A673 (cell line): ENCODE data around the gene SYCP1. TPM values are rescaled to one million over a fixed set of nuclear protein-coding genes. Genes with fewer than 3 reads are reported as not detected.

Experiments used
- BruUV-seq: library from RNA; stranded (reverse); fragments of 400-500 nt; replicated peaks from 2 replicates; lab custom pipeline; 2021; lab: Mats Ljungman, UMichigan
- CTCF ChIA-PET: fragments of 300-600 bp; sonication (Branson Sonifier 250); formaldehyde crosslinking; loops from one replicate; lab custom pipeline; 2022; ENCODE audit warnings: antibody characterized with exemption; lab: Charles Lee
- POLR2A ChIA-PET: fragments of 300-600 bp; sonication (Branson Sonifier 250); formaldehyde crosslinking; loops from one replicate; lab custom pipeline; 2022; ENCODE audit warnings: antibody characterized with exemption; ENCODE audit not compliant: low non-redundant PET; lab: Charles Lee
- DNase-seq: peaks from one replicate; pipeline ENCODE4 v3.0.0-alpha.2; 2015; ENCODE audit warnings: low spot score
- H3K27ac ChIP-seq: fragments of 200-600 bp; sonication (generic); 2 replicates; pipeline ENCODE4 v1.5.1; 2016; ENCODE audit warnings: mixed run types, low read depth, mild to moderate bottlenecking, mixed read lengths, antibody characterized with exemption, low read length; ENCODE audit not compliant: poor library complexity, severe bottlenecking
- H3K27me3 ChIP-seq: fragments of 200-600 bp; sonication (generic); replicated peaks from 2 replicates; pipeline ENCODE4 v1.6.1; 2017; ENCODE audit warnings: mixed run types, low read depth, mild to moderate bottlenecking, mixed read lengths, antibody characterized with exemption, low read length; ENCODE audit not compliant: insufficient read depth, poor library complexity
- H3K36me3 ChIP-seq: fragments of 200-600 bp; sonication (generic); 2 replicates; pipeline ENCODE4 v1.6.1; 2016; ENCODE audit warnings: mixed run types, mild to moderate bottlenecking, mixed read lengths, antibody characterized with exemption, low read length; ENCODE audit not compliant: insufficient read depth, poor library complexity, severe bottlenecking
- H3K4me1 ChIP-seq: fragments of 200-600 bp; sonication (generic); 2 replicates; pipeline ENCODE4 v1.6.1; 2017; ENCODE audit warnings: mixed run types, mild to moderate bottlenecking, mixed read lengths, antibody characterized with exemption, low read length; ENCODE audit not compliant: insufficient read depth, poor library complexity, severe bottlenecking
- H3K4me3 ChIP-seq: fragments of 200-600 bp; sonication (generic); 2 replicates; pipeline ENCODE4 v1.5.1; 2016; ENCODE audit warnings: low read depth, mixed run types, mild to moderate bottlenecking, mixed read lengths, low read length; ENCODE audit not compliant: poor library complexity, severe bottlenecking
- H3K9me3 ChIP-seq: fragments of 200-600 bp; sonication (generic); 2 replicates; pipeline ENCODE4 v1.6.1; 2016; ENCODE audit warnings: mixed run types, low read depth, mild to moderate bottlenecking, mixed read lengths, antibody characterized with exemption, low read length; ENCODE audit not compliant: poor library complexity, severe bottlenecking
- EZH2 ChIP-seq: fragments of 200-600 bp; sonication (generic); IDR thresholded peaks from 2 replicates; pipeline ENCODE4 v1.6.1; 2017; ENCODE audit warnings: borderline replicate concordance, low read depth, mild to moderate bottlenecking, mixed read lengths, antibody characterized with exemption, low read length; ENCODE audit not compliant: poor library complexity, severe bottlenecking
- intact Hi-C: fragments of 100-400 bp; cut with micrococcal nuclease; formaldehyde crosslinking; loops from one replicate; pipeline ENCODE4 v1.10.0; 2022; ENCODE audit not compliant: unreplicated experiment
- total RNA-seq: library from RNA; stranded (reverse); gene quantifications from 2 replicates; pipeline ENCODE4 v1.2.3, GENCODE V29; 2021
- TF ChIP-seq, protein P1 (sequence below): fragments of 300-800, 200-600 bp; sonication (generic); conservative IDR thresholded peaks from 2 replicates; pipeline ENCODE4 v1.5.1; 2017; ENCODE audit warnings: low read depth, mild to moderate bottlenecking, antibody characterized with exemption, low read length, moderate library complexity, mixed read lengths

SYCP1 gene
- total RNA-seq, 1 experiment from 2014 or later: 0.41 TPM

GRCh38 chr1:114956570-114956969 is 101.9 kb downstream of the SYCP1 start:
- TF ChIP-seq, protein P1, sequence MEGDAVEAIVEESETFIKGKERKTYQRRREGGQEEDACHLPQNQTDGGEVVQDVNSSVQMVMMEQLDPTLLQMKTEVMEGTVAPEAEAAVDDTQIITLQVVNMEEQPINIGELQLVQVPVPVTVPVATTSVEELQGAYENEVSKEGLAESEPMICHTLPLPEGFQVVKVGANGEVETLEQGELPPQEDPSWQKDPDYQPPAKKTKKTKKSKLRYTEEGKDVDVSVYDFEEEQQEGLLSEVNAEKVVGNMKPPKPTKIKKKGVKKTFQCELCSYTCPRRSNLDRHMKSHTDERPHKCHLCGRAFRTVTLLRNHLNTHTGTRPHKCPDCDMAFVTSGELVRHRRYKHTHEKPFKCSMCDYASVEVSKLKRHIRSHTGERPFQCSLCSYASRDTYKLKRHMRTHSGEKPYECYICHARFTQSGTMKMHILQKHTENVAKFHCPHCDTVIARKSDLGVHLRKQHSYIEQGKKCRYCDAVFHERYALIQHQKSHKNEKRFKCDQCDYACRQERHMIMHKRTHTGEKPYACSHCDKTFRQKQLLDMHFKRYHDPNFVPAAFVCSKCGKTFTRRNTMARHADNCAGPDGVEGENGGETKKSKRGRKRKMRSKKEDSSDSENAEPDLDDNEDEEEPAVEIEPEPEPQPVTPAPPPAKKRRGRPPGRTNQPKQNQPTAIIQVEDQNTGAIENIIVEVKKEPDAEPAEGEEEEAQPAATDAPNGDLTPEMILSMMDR: peak; percentile 44
- TF ChIP-seq EZH2: no peak
- ChIA-PET CTCF (no interaction called here), POLR2A (no interaction called here)
- peak; percentile 17 for DNase-seq
- no peaks in the 10 kb centered on the region for H3K4me1 ChIP-seq
- H3K27me3 ChIP-seq: no peaks in the 10 kb centered on the region
- H3K4me3 ChIP-seq: no peak overlapping the region
- H3K27ac ChIP-seq: no peak overlapping the region
- BruUV-seq: no TSS peak
- no peaks in the 10 kb centered on the region for H3K36me3 ChIP-seq
- no peaks in the 10 kb centered on the region for H3K9me3 ChIP-seq
- intact Hi-C loops: no loop called here

DNA sequence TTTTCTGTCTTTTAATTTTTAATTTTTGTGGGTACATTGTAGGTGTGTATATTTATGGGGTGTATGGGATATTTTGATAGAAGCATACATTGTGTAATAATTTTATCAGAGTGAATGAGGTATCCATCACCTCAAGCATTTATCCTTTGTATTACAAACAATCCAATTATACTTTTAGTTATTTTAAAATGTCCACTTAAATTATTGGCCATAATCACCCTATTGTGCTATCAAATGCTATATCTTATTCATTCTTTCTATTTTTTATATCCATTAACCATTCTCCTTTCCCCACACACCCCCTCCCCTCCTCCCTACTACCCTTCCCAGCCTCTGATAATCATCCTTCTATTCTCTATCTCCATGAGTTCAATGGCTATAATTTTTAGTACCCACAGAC is 104.8 kb downstream of the SYCP1 start:
- CTCF ChIA-PET: interaction anchor here (0.6 kb wide), 1 partner anchor 447 kb away, joined by 3 read pairs; no protein-coding TSS in a partner anchor

DNA sequence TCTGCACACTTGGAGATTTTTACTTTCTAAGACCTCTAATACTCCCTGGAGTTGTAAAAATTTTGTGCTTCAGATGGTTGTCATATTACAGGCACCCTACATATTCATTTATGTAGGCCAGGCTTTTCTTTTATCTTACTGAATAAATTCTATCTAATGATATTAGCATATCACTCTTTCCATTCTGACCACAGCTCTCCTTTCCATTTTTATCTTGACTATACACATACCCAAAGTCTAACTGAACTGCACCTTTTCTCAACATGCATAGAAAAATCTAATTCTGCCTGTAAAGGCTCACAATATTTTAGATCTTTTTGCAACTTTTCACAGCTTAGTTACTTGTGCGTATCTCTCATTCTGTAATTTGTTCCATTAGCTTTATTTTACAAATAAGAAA is 122.2 kb downstream of the SYCP1 start:
- no peaks in the 10 kb centered on the region for H3K36me3 ChIP-seq
- H3K27me3 ChIP-seq: peaks cover 14% of the 10 kb centered on the region
- CTCF ChIA-PET: no interaction called here
- no peak for DNase-seq
- TF ChIP-seq, protein P1: no peak
- no peak for TF ChIP-seq EZH2
- no TSS peak for BruUV-seq
- H3K4me3 ChIP-seq: no peak overlapping the region
- intact Hi-C loops: loop anchor here (5.0 kb wide), 1 partner anchor 490 kb away; no protein-coding TSS in a partner anchor
- POLR2A ChIA-PET: no interaction called here
- H3K27ac ChIP-seq: no peak overlapping the region
- no peaks in the 10 kb centered on the region for H3K4me1 ChIP-seq
- no peaks in the 10 kb centered on the region for H3K9me3 ChIP-seq

More for the DNA sequence above, 104.8 kb downstream of the SYCP1 start:
- intact Hi-C loops: no loop called here
- BruUV-seq: no TSS peak
- H3K9me3 ChIP-seq: no peaks in the 10 kb centered on the region
- H3K36me3 ChIP-seq: no peaks in the 10 kb centered on the region
- DNase-seq: no peak
- TF ChIP-seq, protein P1: no peak
- no peak for TF ChIP-seq EZH2
- H3K4me3 ChIP-seq: no peak overlapping the region
- no peaks in the 10 kb centered on the region for H3K4me1 ChIP-seq
- H3K27me3 ChIP-seq: no peaks in the 10 kb centered on the region
- POLR2A ChIA-PET: no interaction called here
- H3K27ac ChIP-seq: no peak overlapping the region
